Measurements from ENCODE around the gene EML1.

EML1 gene

DNA sequence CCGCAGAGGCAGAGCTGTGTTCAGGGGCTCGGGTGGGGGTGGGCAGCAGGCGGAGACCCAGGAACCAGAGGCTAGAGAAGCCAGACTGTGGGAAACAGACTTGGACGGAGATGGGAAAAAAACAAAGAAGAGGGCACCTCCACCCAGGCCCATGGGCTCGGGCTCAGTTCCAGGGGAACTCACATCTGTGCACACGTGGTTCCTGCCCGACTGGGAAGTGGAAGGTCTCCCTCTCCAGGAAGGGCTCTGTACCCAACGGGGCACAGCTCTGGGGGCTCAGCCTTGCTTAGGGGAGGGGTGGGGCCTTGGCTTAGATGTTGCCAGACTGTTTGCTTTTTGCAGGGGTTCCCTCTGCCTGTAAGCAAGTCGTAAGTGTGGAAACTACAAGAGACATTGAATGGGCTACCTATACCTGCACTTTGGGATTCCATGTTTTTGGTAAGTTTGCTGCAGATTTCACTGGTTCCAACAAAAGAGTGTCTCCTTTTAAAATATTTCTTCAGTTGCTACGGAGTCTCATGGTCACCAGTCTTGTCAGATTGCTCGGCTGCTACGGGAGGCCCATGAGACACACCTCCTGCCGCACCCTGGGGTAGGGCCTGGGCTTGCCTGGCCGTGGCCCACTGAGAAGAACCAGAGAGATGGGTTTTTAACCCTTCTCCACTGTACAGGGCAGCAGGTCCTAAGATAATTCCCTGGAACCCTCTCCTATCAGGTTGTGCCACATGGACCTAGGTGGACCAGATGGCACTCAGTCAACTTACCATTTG is 144.4 kb downstream of the EML1 start:
- DNase-seq (ENCODE audit: low read depth, low spot score), result no peak

- no peak for DNase-seq (ENCODE audit: low read depth, low spot score)
Measured at GRCh38 chr14:99938376-99938775, 145.2 kb downstream of the EML1 start.

DNA sequence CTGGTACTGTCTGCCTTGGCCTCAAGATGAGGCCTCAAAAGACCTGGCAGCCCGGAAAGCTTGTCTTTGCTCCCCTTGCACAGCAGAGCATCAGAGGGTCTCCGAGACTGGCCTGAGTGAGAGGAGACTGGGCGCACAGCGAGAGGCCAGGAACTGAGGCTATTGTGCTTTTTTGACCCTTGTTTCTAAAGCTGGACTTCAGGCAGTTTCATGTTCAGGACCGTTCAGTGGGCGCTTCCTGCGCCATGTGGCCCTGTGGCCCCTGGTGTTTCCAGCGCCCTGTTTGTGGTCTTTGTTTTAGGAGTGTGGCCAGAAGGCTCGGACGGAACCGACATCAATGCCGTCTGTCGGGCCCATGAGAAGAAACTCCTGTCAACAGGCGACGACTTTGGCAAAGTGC is 145.7 kb downstream of the EML1 start:
- no peak for DNase-seq (ENCODE audit: low read depth, low spot score)

- no peak for DNase-seq (ENCODE audit: low read depth, low spot score)
Measured at GRCh38 chr14:99939421-99939820, 146.2 kb downstream of the EML1 start.

GRCh38 chr14:99940064-99940463 is 146.9 kb downstream of the EML1 start:
- no peak for DNase-seq (ENCODE audit: low read depth, low spot score)

GRCh38 chr14:99941211-99941610 is 148.0 kb downstream of the EML1 start:
- no peak for DNase-seq (ENCODE audit: low read depth, low spot score)

DNA sequence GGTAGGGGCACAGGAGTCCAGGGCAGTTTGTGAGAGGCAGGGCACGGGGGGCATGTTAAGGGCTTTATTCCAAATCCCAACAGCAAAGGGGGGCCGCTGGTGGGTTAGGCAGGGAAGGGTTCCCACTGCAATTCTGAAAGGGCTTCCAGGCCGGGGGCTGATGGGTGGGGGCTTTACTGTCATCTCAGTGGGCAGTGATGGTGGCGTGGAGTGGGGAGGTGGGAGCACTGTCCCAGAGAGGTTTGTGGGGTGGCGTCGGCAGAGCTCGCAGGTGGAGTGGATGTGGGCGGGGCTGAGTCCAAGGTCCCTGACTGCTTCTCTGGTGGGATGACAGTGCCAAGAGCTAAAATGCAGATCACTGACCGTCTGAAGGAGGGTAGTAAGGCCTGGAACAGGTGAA is 150.4 kb downstream of the EML1 start:
- no peak for DNase-seq (ENCODE audit: low read depth, low spot score)

GRCh38 chr14:99944241-99944651 is 151.0 kb downstream of the EML1 start:
- DNase-seq (ENCODE audit: low read depth, low spot score), result no peak

DNA sequence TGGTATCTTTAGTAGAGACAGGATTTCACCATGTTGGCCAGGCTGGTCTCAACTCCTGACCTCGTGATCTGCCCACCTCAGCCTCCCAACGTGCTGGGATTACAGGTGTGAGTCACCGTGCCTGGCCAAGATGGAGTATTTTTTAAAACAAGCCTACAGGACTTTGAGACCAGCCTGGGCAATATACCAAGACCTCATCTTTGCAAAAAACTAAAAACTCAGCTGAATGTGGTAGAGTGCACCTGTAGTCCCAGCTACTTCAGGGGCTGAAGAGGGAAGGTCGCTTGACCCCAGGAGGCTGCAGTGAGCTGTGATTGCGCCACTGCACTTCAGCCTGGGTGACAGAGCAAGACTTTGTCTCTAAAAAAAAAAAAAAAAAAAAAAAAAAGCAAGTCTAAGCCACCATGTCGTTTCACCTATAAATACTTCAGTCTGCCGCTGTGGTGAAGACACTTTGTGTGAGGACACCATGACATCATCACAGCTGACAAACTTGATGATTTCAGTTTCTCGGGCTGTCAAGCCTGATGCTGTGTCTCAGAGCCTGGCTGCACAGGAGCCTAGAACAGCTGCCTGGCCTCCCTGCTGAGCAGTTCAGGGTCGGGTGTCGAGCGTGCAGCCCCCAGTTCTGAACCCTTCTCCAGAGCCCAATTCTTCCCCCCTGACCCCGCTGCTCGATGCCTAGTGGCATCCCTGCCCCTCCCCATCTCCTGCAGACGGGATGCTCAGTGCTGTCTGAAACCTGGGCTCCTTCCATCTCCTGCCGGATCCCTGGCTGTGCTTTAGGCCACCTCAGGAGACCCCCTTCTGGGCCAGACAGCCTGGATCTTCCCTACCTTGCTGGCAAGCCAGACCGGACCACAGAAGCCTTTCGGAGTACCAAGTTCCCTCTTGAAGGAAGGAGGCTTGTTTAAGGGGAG is 152.8 kb downstream of the EML1 start:
- no peak for DNase-seq (ENCODE audit: low read depth, low spot score)

GRCh38 chr14:99946652-99947489 is 153.7 kb downstream of the EML1 start:
- DNase-seq (ENCODE audit: low read depth, low spot score), result peak; percentile 49

- DNase-seq (ENCODE audit: low read depth, low spot score), result no peak
Measured at GRCh38 chr14:99947695-99948094, 154.5 kb downstream of the EML1 start.

DNA sequence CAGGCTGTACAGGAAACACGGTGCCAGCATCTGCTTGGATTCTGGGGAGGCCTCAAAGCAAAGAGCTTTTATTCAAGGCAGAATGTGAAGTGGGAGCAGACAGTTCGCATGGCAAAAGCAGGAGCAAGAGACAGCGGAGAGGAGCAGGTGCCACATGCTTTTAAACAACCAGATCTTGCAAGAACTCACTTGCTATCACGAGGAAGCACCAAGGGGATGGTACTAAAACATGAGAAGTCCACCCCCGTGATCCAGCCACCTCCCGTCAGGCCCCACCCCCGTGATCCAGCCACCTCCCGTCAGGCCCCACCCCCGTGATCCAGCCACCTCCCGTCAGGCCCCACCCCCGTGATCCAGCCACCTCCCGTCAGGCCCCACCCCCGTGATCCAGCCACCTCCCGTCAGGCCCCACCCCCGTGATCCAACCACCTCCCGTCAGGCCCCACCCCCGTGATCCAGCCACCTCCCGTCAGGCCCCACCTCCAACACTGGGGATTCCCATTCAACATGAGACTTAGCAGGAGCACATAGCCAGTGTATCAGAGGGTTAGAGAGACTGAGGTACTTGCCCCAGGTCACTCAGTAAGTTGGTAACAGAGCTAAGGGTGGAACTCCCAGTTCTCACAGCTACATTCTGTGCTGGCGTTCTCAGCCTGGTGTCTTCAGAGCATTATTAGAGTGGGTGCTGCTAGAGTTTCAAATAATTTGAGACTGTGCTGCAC is 156.0 kb downstream of the EML1 start:
- peak; percentile 32 for DNase-seq (ENCODE audit: low read depth, low spot score)

- DNase-seq (ENCODE audit: low read depth, low spot score), result no peak
Measured at GRCh38 chr14:99950181-99950580, 157.0 kb downstream of the EML1 start.

DNA sequence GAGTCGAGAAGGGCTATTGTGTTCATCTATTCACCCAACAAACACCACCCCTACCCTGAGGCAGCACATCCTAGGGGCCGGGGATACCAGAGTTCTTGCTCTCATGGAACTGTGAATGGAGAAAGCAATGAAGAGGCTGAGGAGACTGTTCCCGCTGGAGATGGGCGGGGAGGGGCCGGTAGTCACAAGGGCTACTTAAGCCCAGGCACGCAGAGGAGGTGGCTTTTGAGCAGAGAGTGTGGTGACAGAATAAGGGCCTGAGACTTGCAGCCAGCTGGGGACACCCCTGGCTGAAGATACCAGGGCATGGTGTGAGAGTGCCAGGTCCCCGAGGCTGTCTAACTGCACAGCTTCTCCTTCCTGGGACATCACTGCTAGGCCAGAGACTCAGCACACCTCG is 157.9 kb downstream of the EML1 start:
- DNase-seq (ENCODE audit: low read depth, low spot score), result peak; percentile 32

DNA sequence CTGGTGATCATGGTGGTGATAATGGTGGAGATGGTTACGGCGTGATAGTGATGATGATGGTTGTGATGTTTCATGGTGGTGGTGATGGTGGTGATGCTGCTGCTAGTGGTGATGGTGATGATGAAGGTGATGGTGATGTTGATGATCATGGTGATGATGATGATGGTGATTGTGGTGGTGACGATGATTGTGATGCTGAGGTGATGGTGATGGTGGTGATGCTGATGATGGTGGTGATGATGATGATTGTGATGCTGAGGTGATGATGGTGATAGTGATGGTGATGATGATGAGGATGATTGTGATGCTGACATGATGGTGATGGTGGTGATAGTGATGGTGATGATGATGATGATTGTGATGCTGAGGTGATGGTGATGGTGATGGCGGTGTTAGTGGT is 158.8 kb downstream of the EML1 start:
- DNase-seq (ENCODE audit: low read depth, low spot score), result no peak

- DNase-seq (ENCODE audit: low read depth, low spot score), result no peak
Measured at GRCh38 chr14:99952453-99952852, 159.2 kb downstream of the EML1 start.

GRCh38 chr14:99955826-99956455 is 162.7 kb downstream of the EML1 start:
- DNase-seq (ENCODE audit: low read depth, low spot score), result no peak

GRCh38 chr14:99958380-99958779 is 165.2 kb downstream of the EML1 start:
- no peak for DNase-seq (ENCODE audit: low read depth, low spot score)

GRCh38 chr14:99961826-99962518 is 168.8 kb downstream of the EML1 start:
- DNase-seq (ENCODE audit: low read depth, low spot score), result peak; percentile 88

- DNase-seq (ENCODE audit: low read depth, low spot score), result no peak
Measured at GRCh38 chr14:99964979-99965378, 171.8 kb downstream of the EML1 start.

All from ELF-1 (cell line).